NCI-H446 (cell line): ENCODE measurements around the gene DNLZ.
A peak's percentile ranks its signal among the peaks of the same experiment; 100 is the strongest.
"Not testable (repeated sequence)": the region's sequence is repeated elsewhere in the genome, so short reads cannot be mapped to it uniquely, and the experiment has no call there.

Source experiments
- DNase-seq, 2 experiments: peaks; one replicate each; lab custom pipeline; 2025; lab: John Stamatoyannopoulos, UW

DNLZ gene

GRCh38 chr9:136363106-136363948, at the start of gene DNLZ:
Gene DNLZ, minus strand, starts transcription at chr9:136363744. Its CDS starts 30 bp downstream, at chr9:136363714.
- DNase-seq, result peak; percentile 62 to 86

- peak; percentile 12 to 66 for DNase-seq
These were observed 49.4 kb upstream of the DNLZ start for GRCh38 chr9:136412962-136413361.

GRCh38 chr9:136411378-136411777, 47.8 kb upstream of the DNLZ start:
- DNase-seq, result no peak

- peak; percentile 30 to 76 for DNase-seq
These were observed 47.1 kb upstream of the DNLZ start, which contains the start of the genes ENTR1 and PMPCA for GRCh38 chr9:136410500-136411287. Gene ENTR1, minus strand, starts transcription at chr9:136410614. Its CDS starts 217 bp downstream, at chr9:136410397. Gene PMPCA, plus strand, starts transcription at chr9:136410658. Its CDS starts 11 bp downstream, at chr9:136410669.

- no peak for DNase-seq
These were observed 46.3 kb upstream of the DNLZ start for GRCh38 chr9:136409557-136410455.

GRCh38 chr9:136407911-136408310, 44.4 kb upstream of the DNLZ start:
- DNase-seq, result no peak

GRCh38 chr9:136407061-136407460, 43.5 kb upstream of the DNLZ start:
- not testable (repeated sequence) for DNase-seq

GRCh38 chr9:136405904-136406303, 42.4 kb upstream of the DNLZ start:
- DNase-seq, result not testable (repeated sequence)

GRCh38 chr9:136405481-136405880, 41.9 kb upstream of the DNLZ start:
- DNase-seq, result no peak

- DNase-seq, result no peak
These were observed 41.2 kb upstream of the DNLZ start for GRCh38 chr9:136404801-136405136.

- no peak for DNase-seq
These were observed 40.6 kb upstream of the DNLZ start for GRCh38 chr9:136403915-136404800.

- DNase-seq, result no peak
These were observed 40.0 kb upstream of the DNLZ start for GRCh38 chr9:136403538-136403914.

GRCh38 chr9:136402067-136402466, 38.5 kb upstream of the DNLZ start:
- DNase-seq, result no peak

- no peak for DNase-seq
These were observed 37.8 kb upstream of the DNLZ start for GRCh38 chr9:136401173-136401922.

- peak; percentile 40 to 84 for DNase-seq
These were observed 36.7 kb upstream of the DNLZ start, which contains the start of gene SNAPC4 for GRCh38 chr9:136400038-136400834. Gene SNAPC4, minus strand, starts transcription at chr9:136400170. Its CDS starts 1,742 bp downstream, at chr9:136398428.

- no peak for DNase-seq
These were observed 35.9 kb upstream of the DNLZ start for GRCh38 chr9:136399176-136400037.

- DNase-seq, result no peak
These were observed 34.7 kb upstream of the DNLZ start for GRCh38 chr9:136398286-136398685.

- no peak for DNase-seq
These were observed 34.1 kb upstream of the DNLZ start for GRCh38 chr9:136397643-136398042.
